ENCODE measurements around the gene GZMM. TPM values are rescaled to one million over a fixed set of nuclear protein-coding genes. Genes with fewer than 3 reads are reported as not detected.

Gene GZMM
- total and polyA plus RNA-seq, 2 of the 13 experiments (the other 11 are each of a cell fraction or from before 2014, with no cell fraction given) = 0.07 TPM; not detected in 1

GRCh38 chr19:584240-585001, 40.6 kb downstream of the GZMM start (continued):
- TF ChIP-seq ISL2 (CRISPR knock-in tag; IDR thresholded peaks at IDR 0.05) (peak; percentile 39; the same call in 1 of the 2 replicates), PRDM15 (CRISPR knock-in tag; IDR thresholded peaks at IDR 0.05) (0 out of 2 replicates have a peak, but pooled peaks have one; percentile 36), KDM4B (CRISPR knock-in tag; IDR thresholded peaks at IDR 0.05) (peak; percentile 27; the same call in 1 of the 2 replicates), ETV5 (CRISPR knock-in tag; IDR thresholded peaks at IDR 0.05; ENCODE audit: borderline replicate concordance) (peak; percentile 30; the same call in 1 of the 2 replicates), ZNF547 (CRISPR knock-in tag; IDR thresholded peaks at IDR 0.05) (peak; percentile 72; the same call in 1 of the 2 replicates), CREB1 (IDR thresholded peaks at IDR 0.05) (no peak), CREB1 (CRISPR knock-in tag; IDR thresholded peaks at IDR 0.05) (no peak), ZNF275 (CRISPR knock-in tag; IDR thresholded peaks at IDR 0.05; ENCODE audit: borderline replicate concordance) (peak; percentile 70; the same call in 1 of the 2 replicates), POLR2G (IDR thresholded peaks at IDR 0.05; ENCODE audit: low read depth, low read length) (peak; percentile 76), ZNF614 (CRISPR knock-in tag; IDR thresholded peaks at IDR 0.05; ENCODE audit: borderline replicate concordance) (peak; percentile 51; the same call in 1 of the 2 replicates), ZNF777 (CRISPR knock-in tag; IDR thresholded peaks at IDR 0.05) (0 out of 2 replicates have a peak, but pooled peaks have one; percentile 43), RORA (CRISPR knock-in tag; IDR thresholded peaks at IDR 0.05) (no peak), ZBTB4 (CRISPR knock-in tag; IDR thresholded peaks at IDR 0.05; ENCODE audit: borderline replicate concordance) (no peak), GPBP1L1 (CRISPR knock-in tag; IDR thresholded peaks at IDR 0.05) (no peak), HDAC1 (CRISPR knock-in tag; IDR thresholded peaks at IDR 0.05) (peak; percentile 78), NFYB (CRISPR knock-in tag; IDR thresholded peaks at IDR 0.05) (no peak), TMF1 (CRISPR knock-in tag; IDR thresholded peaks at IDR 0.05; ENCODE audit: low read depth) (0 out of 2 replicates have a peak, but pooled peaks have one; percentile 22), FOXK1 (CRISPR knock-in tag; IDR thresholded peaks at IDR 0.05; ENCODE audit: borderline replicate concordance, low read depth) (peak; percentile 33; the same call in 1 of the 2 replicates)

Data from HepG2 (cell line).